ENCODE data around the gene GIPR.

GRCh38 chr19:45640849-45641273 is 27.2 kb upstream of the GIPR start:
- TF ChIP-seq EZH2 (IDR thresholded peaks at IDR 0.05) (no peak), POLR2AphosphoS5 (IDR thresholded peaks at IDR 0.05; ENCODE audit: borderline replicate concordance, low read depth, low read length) (no peak), FOXP2 (optimal IDR thresholded peaks at IDR 0.05; ENCODE audit: control extremely low read depth, extremely low read length, insufficient read depth) (no peak)

All from SK-N-MC (cell line).